H4 (cell line): ENCODE measurements around the gene MAGOHB. TPM values are rescaled to one million over a fixed set of nuclear protein-coding genes. Genes with fewer than 3 reads are reported as not detected.
"Not testable (repeated sequence)": the region's sequence is repeated elsewhere in the genome, so short reads cannot be mapped to it uniquely, and the experiment has no call there.

Experiments used
- DNase-seq: peaks from one replicate; pipeline ENCODE4 v3.0.0-alpha.2; 2015; ENCODE audit warnings: low spot score
- total RNA-seq: library from RNA; depleted of rRNA; stranded (reverse); fragments of >200 nt; shearing (Covaris generic); gene quantifications from 2 replicates; pipeline ENCODE4 v1.2.3, GENCODE V29; 2014

Gene MAGOHB
- total RNA-seq, 1 experiment from 2014 or later, result 116 TPM

- no peak for DNase-seq
Observed at GRCh38 chr12:10612984-10613348, 443 bp downstream of the MAGOHB start.

GRCh38 chr12:10612110-10612509 is 1.3 kb downstream of the MAGOHB start:
- DNase-seq, result no peak

GRCh38 chr12:10611258-10611657 is 2.2 kb downstream of the MAGOHB start:
- not testable (repeated sequence) for DNase-seq

- DNase-seq, result no peak
Observed at GRCh38 chr12:10610188-10610587, 3.2 kb downstream of the MAGOHB start.

GRCh38 chr12:10607885-10608458 is 5.4 kb downstream of the MAGOHB start:
- DNase-seq, result no peak

GRCh38 chr12:10601860-10602259 is 11.5 kb downstream of the MAGOHB start:
- DNase-seq, result no peak

GRCh38 chr12:10600988-10601387 is 12.4 kb downstream of the MAGOHB start:
- DNase-seq, result no peak

GRCh38 chr12:10595881-10596280 is 17.5 kb downstream of the MAGOHB start:
- no peak for DNase-seq

GRCh38 chr12:10590966-10591365 is 22.4 kb downstream of the MAGOHB start:
- DNase-seq, result no peak

GRCh38 chr12:10584415-10584814 is 29.0 kb downstream of the MAGOHB start:
- peak; percentile 4 for DNase-seq

GRCh38 chr12:10582704-10583103 is 30.7 kb downstream of the MAGOHB start:
- no peak for DNase-seq

GRCh38 chr12:10582133-10582532 is 31.3 kb downstream of the MAGOHB start:
- not testable (repeated sequence) for DNase-seq

GRCh38 chr12:10574307-10574706 is 39.1 kb downstream of the MAGOHB start:
- no peak for DNase-seq

- DNase-seq, result not testable (repeated sequence)
Observed at GRCh38 chr12:10572021-10572490, 41.4 kb downstream of the MAGOHB start.

- no peak for DNase-seq
Observed at GRCh38 chr12:10571141-10571540, 42.3 kb downstream of the MAGOHB start.

- no peak for DNase-seq
Observed at GRCh38 chr12:10567813-10568212, 45.6 kb downstream of the MAGOHB start.

GRCh38 chr12:10563966-10564365 is 49.4 kb downstream of the MAGOHB start:
- DNase-seq, result no peak

GRCh38 chr12:10563002-10563401 is 50.4 kb downstream of the MAGOHB start:
- DNase-seq, result no peak

- DNase-seq, result peak; percentile 38
Observed at GRCh38 chr12:10562306-10562933, 51.0 kb downstream of the MAGOHB start.

- DNase-seq, result no peak
Observed at GRCh38 chr12:10559244-10559643, 54.2 kb downstream of the MAGOHB start.

GRCh38 chr12:10558789-10559188 is 54.6 kb downstream of the MAGOHB start:
- DNase-seq, result no peak

- DNase-seq, result no peak
Observed at GRCh38 chr12:10558301-10558700, 55.1 kb downstream of the MAGOHB start.

- DNase-seq, result no peak
Observed at GRCh38 chr12:10557766-10558165, 55.6 kb downstream of the MAGOHB start.

- no peak for DNase-seq
Observed at GRCh38 chr12:10557329-10557728, 56.1 kb downstream of the MAGOHB start.
